WTC11 (cell line): ENCODE data around the gene ABI2. TPM values are rescaled to one million over a fixed set of nuclear protein-coding genes. Genes with fewer than 3 reads are reported as not detected.

Experiments used
- ATAC-seq: fragments of 200-7000 bp; cut with Tn5 transposase; 2 replicates; pipeline ENCODE4 v1.10.0; 2021; ENCODE audit warnings: mild to moderate bottlenecking, moderate library complexity
- CTCF ChIA-PET: fragments of 300-600 bp; sonication (Branson Sonifier 250); formaldehyde crosslinking; loops from one replicate; lab custom pipeline; 2021; ENCODE audit warnings: antibody characterized with exemption; lab: Charles Lee
- POLR2A ChIA-PET: fragments of 350-600 bp; sonication (Branson Sonifier 250); formaldehyde crosslinking; loops from one replicate; lab custom pipeline; 2021; ENCODE audit warnings: antibody characterized with exemption; lab: Charles Lee
- DNase-seq: peaks from one replicate; pipeline ENCODE4 v3.0.0; 2021; ENCODE audit warnings: low spot score
- H3K27ac Mint-ChIP-seq: 2 replicates; pipeline ENCODE4 v1.8.0; 2021; ENCODE audit warnings: mixed read lengths
- H3K27me3 Mint-ChIP-seq: 2 replicates; pipeline ENCODE4 v1.8.0; 2021; ENCODE audit warnings: low read depth, mild to moderate bottlenecking, moderate library complexity, mixed read lengths
- H3K36me3 Mint-ChIP-seq: 2 replicates; pipeline ENCODE4 v1.8.0; 2021; ENCODE audit warnings: mixed read lengths
- H3K4me1 Mint-ChIP-seq: 2 replicates; pipeline ENCODE4 v1.8.0; 2022; ENCODE audit warnings: mixed read lengths
- H3K4me3 Mint-ChIP-seq: 2 replicates; pipeline ENCODE4 v1.8.0; 2021; ENCODE audit warnings: mild to moderate bottlenecking, moderate library complexity, mixed read lengths
- H3K9me3 Mint-ChIP-seq: 2 replicates; pipeline ENCODE4 v1.8.0; 2021; ENCODE audit warnings: mixed read lengths
- ATF1 ChIP-seq: sonication (generic); formaldehyde crosslinking; IDR thresholded peaks from 2 replicates; pipeline ENCODE4 v1.8.1; 2023; ENCODE audit warnings: mild to moderate bottlenecking, moderate library complexity, missing genetic modification reagents
- CREB1 ChIP-seq: sonication (generic); formaldehyde crosslinking; IDR thresholded peaks from 2 replicates; pipeline ENCODE4 v1.8.0; 2023; ENCODE audit warnings: mild to moderate bottlenecking, missing genetic modification reagents
- JAZF1 ChIP-seq: fragments of 250-450 bp; sonication (Bioruptor Pico); IDR thresholded peaks from 2 replicates; pipeline ENCODE4 v1.9.0; 2021; ENCODE audit warnings: moderate library complexity, mild to moderate bottlenecking, inconsistent platforms
- NFYB ChIP-seq: sonication (generic); formaldehyde crosslinking; conservative IDR thresholded peaks from 2 replicates; pipeline ENCODE4 v1.8.0; 2022; ENCODE audit warnings: low read depth, missing genetic modification reagents
- PRRX2 ChIP-seq: fragments of 250-450 bp; sonication (Bioruptor Pico); IDR thresholded peaks from 2 replicates; pipeline ENCODE4 v1.8.0; 2021; ENCODE audit warnings: mild to moderate bottlenecking
- RELA ChIP-seq: sonication (generic); formaldehyde crosslinking; IDR thresholded peaks from 2 replicates; pipeline ENCODE4 v1.8.1; 2022; ENCODE audit warnings: missing genetic modification reagents, mild to moderate bottlenecking, borderline replicate concordance
- RORB ChIP-seq: fragments of 250-450 bp; sonication (Bioruptor Pico); IDR thresholded peaks from 2 replicates; pipeline ENCODE4 v1.9.0; 2021; ENCODE audit warnings: mild to moderate bottlenecking
- SMAD4 ChIP-seq: sonication (generic); formaldehyde crosslinking; IDR thresholded peaks from 2 replicates; pipeline ENCODE4 v1.8.0; 2022; ENCODE audit warnings: mild to moderate bottlenecking, missing genetic modification reagents
- SOX15 ChIP-seq: fragments of 250-450 bp; sonication (Bioruptor Pico); IDR thresholded peaks from 2 replicates; pipeline ENCODE4 v1.9.0; 2021; ENCODE audit warnings: mild to moderate bottlenecking
- TEAD4 ChIP-seq: sonication (generic); formaldehyde crosslinking; IDR thresholded peaks from 2 replicates; pipeline ENCODE4 v1.8.0; 2022; ENCODE audit warnings: mild to moderate bottlenecking, missing genetic modification reagents
- ZNF232 ChIP-seq: sonication (generic); formaldehyde crosslinking; IDR thresholded peaks from 2 replicates; pipeline ENCODE4 v1.8.0; 2022; ENCODE audit warnings: mild to moderate bottlenecking, missing genetic modification reagents
- ZNF423 ChIP-seq: fragments of 250-450 bp; sonication (Bioruptor Pico); IDR thresholded peaks from 2 replicates; pipeline ENCODE4 v2.1.2; 2022; ENCODE audit warnings: mild to moderate bottlenecking, moderate library complexity
- ZNF671 ChIP-seq: fragments of 250-450 bp; sonication (Bioruptor Pico); IDR thresholded peaks from 2 replicates; pipeline ENCODE4 v1.8.0; 2021; ENCODE audit warnings: mild to moderate bottlenecking
- total RNA-seq: library from RNA; stranded (reverse); gene quantifications from 3 replicates; pipeline ENCODE4 v1.2.3, GENCODE V29; 2021
- TF ChIP-seq, protein P1 (sequence below): sonication (generic); formaldehyde crosslinking; IDR thresholded peaks from 2 replicates; pipeline ENCODE4 v1.8.0; 2022; ENCODE audit warnings: mild to moderate bottlenecking, missing genetic modification reagents
- TF ChIP-seq, protein P2 (sequence below): sonication (generic); formaldehyde crosslinking; IDR thresholded peaks from 2 replicates; pipeline ENCODE4 v1.8.1; 2023; ENCODE audit warnings: mild to moderate bottlenecking, missing genetic modification reagents
- TF ChIP-seq, protein P3 (sequence below): fragments of 250-450 bp; sonication (Bioruptor Pico); IDR thresholded peaks from 2 replicates; pipeline ENCODE4 v1.8.0; 2021; ENCODE audit warnings: mild to moderate bottlenecking
- TF ChIP-seq, protein P4 (sequence below): fragments of 250-450 bp; sonication (Bioruptor Pico); IDR thresholded peaks from 2 replicates; pipeline ENCODE4 v2.1.2; 2022; ENCODE audit warnings: mild to moderate bottlenecking, moderate library complexity
- TF ChIP-seq, protein P5 (sequence below): sonication (generic); formaldehyde crosslinking; IDR thresholded peaks from 2 replicates; pipeline ENCODE4 v1.8.1; 2022; ENCODE audit warnings: mild to moderate bottlenecking, moderate library complexity, missing genetic modification reagents
- TF ChIP-seq, protein P6 (sequence below): sonication (generic); formaldehyde crosslinking; IDR thresholded peaks from 2 replicates; pipeline ENCODE4 v1.8.1; 2023; ENCODE audit warnings: mild to moderate bottlenecking, missing genetic modification reagents, borderline replicate concordance

ABI2 gene
- total RNA-seq, 1 experiment from 2014 or later = 121 TPM

DNA sequence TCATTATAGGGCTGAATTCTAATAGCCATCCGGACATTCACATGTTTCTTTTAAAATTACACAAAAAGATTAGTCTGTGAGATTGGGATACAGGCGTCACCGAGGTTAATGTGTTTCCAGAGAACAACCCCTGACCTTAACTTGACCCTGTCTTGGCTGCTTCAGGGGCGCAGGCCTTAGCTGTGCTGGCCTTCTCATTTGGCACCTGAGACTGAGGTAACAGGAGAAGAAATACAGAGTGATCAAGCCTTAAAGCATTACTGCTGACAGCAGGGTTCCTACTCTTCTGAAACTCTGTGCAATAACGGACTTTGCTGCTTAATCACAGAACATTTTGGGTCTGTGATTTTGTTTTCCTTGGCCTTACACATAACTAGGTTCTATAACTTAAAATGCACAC, 114.3 kb downstream of the ABI2 start:
- ChIA-PET POLR2A (no interaction called here), CTCF (no interaction called here)
- Mint-ChIP-seq H3K4me1 (peaks cover 12% of the 10 kb centered on the region), H3K27me3 (no peaks in the 10 kb centered on the region), H3K9me3 (no peaks in the 10 kb centered on the region), H3K4me3 (no peak overlapping the region), H3K36me3 (peaks cover 22% of the 10 kb centered on the region), H3K27ac (no peak overlapping the region)
- no peak for ATAC-seq
- no peak for TF ChIP-seq RORB (CRISPR knock-in tag)
- TF ChIP-seq, protein P1, sequence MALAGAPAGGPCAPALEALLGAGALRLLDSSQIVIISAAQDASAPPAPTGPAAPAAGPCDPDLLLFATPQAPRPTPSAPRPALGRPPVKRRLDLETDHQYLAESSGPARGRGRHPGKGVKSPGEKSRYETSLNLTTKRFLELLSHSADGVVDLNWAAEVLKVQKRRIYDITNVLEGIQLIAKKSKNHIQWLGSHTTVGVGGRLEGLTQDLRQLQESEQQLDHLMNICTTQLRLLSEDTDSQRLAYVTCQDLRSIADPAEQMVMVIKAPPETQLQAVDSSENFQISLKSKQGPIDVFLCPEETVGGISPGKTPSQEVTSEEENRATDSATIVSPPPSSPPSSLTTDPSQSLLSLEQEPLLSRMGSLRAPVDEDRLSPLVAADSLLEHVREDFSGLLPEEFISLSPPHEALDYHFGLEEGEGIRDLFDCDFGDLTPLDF (CRISPR knock-in tag) = no peak
- TF ChIP-seq, protein P2, sequence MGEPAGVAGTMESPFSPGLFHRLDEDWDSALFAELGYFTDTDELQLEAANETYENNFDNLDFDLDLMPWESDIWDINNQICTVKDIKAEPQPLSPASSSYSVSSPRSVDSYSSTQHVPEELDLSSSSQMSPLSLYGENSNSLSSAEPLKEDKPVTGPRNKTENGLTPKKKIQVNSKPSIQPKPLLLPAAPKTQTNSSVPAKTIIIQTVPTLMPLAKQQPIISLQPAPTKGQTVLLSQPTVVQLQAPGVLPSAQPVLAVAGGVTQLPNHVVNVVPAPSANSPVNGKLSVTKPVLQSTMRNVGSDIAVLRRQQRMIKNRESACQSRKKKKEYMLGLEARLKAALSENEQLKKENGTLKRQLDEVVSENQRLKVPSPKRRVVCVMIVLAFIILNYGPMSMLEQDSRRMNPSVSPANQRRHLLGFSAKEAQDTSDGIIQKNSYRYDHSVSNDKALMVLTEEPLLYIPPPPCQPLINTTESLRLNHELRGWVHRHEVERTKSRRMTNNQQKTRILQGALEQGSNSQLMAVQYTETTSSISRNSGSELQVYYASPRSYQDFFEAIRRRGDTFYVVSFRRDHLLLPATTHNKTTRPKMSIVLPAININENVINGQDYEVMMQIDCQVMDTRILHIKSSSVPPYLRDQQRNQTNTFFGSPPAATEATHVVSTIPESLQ (CRISPR knock-in tag) = no peak
- no peak for TF ChIP-seq JAZF1 (CRISPR knock-in tag)
- no peak for TF ChIP-seq ATF1 (CRISPR knock-in tag)
- TF ChIP-seq, protein P3, sequence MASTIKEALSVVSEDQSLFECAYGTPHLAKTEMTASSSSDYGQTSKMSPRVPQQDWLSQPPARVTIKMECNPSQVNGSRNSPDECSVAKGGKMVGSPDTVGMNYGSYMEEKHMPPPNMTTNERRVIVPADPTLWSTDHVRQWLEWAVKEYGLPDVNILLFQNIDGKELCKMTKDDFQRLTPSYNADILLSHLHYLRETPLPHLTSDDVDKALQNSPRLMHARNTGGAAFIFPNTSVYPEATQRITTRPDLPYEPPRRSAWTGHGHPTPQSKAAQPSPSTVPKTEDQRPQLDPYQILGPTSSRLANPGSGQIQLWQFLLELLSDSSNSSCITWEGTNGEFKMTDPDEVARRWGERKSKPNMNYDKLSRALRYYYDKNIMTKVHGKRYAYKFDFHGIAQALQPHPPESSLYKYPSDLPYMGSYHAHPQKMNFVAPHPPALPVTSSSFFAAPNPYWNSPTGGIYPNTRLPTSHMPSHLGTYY (CRISPR knock-in tag) = no peak
- no peak for TF ChIP-seq TEAD4 (CRISPR knock-in tag)
- TF ChIP-seq ZNF232 = no peak
- TF ChIP-seq ZNF423 (CRISPR knock-in tag) = no peak
- TF ChIP-seq PRRX2 (CRISPR knock-in tag) = no peak
- no peak for TF ChIP-seq ZNF671
- DNase-seq = no peak

DNA sequence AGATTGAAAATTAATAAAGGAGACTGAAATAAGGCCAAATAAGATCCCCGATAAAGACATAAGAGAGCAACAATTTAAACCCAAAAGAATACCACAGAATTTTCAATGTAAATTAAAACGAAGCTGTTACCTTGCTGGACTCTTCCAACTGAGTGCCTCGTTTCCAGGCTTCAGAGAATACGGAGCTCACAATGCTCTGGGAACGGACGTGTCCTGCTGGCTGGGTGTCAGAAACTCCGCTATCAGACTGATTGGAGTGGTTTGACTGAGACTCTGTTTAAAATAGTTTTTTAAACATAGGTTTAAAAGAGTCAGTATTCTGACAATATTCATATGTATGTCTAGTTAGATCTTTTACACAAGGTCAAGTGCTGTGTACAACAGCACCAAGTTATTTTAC, 116.5 kb downstream of the ABI2 start:
- ATAC-seq (no peak), DNase-seq (no peak)
- H3K4me1 Mint-ChIP-seq = peaks cover 7% of the 10 kb centered on the region
- ChIA-PET CTCF (interaction anchor here (0.6 to 1.0 kb wide), 2 partner anchors 47 to 219 kb away, joined by 4 to 6 read pairs; no protein-coding TSS in a partner anchor), POLR2A (interaction anchor here (0.6 kb wide), 2 partner anchors 206 to 415 kb away, joined by 3 to 5 read pairs; partner anchors contain the start of gene CYP20A1)
- H3K36me3 Mint-ChIP-seq = peaks cover 14% of the 10 kb centered on the region
- no peaks in the 10 kb centered on the region for H3K27me3 Mint-ChIP-seq
- H3K4me3 Mint-ChIP-seq = no peak overlapping the region
- TF ChIP-seq ZNF671 = no peak
- no peak for TF ChIP-seq CREB1 (CRISPR knock-in tag)
- TF ChIP-seq ZNF423 (CRISPR knock-in tag) = no peak
- TF ChIP-seq SOX15 (CRISPR knock-in tag) = no peak
- TF ChIP-seq, protein P4, sequence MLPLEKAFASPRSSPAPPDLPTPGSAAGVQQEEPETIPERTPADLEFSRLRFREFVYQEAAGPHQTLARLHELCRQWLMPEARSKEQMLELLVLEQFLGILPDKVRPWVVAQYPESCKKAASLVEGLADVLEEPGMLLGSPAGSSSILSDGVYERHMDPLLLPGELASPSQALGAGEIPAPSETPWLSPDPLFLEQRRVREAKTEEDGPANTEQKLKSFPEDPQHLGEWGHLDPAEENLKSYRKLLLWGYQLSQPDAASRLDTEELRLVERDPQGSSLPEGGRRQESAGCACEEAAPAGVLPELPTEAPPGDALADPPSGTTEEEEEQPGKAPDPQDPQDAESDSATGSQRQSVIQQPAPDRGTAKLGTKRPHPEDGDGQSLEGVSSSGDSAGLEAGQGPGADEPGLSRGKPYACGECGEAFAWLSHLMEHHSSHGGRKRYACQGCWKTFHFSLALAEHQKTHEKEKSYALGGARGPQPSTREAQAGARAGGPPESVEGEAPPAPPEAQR (CRISPR knock-in tag) = no peak
- no peak for TF ChIP-seq SMAD4
- TF ChIP-seq, protein P5, sequence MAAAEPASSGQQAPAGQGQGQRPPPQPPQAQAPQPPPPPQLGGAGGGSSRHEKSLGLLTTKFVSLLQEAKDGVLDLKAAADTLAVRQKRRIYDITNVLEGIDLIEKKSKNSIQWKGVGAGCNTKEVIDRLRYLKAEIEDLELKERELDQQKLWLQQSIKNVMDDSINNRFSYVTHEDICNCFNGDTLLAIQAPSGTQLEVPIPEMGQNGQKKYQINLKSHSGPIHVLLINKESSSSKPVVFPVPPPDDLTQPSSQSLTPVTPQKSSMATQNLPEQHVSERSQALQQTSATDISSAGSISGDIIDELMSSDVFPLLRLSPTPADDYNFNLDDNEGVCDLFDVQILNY (CRISPR knock-in tag) = no peak
- TF ChIP-seq, protein P6, sequence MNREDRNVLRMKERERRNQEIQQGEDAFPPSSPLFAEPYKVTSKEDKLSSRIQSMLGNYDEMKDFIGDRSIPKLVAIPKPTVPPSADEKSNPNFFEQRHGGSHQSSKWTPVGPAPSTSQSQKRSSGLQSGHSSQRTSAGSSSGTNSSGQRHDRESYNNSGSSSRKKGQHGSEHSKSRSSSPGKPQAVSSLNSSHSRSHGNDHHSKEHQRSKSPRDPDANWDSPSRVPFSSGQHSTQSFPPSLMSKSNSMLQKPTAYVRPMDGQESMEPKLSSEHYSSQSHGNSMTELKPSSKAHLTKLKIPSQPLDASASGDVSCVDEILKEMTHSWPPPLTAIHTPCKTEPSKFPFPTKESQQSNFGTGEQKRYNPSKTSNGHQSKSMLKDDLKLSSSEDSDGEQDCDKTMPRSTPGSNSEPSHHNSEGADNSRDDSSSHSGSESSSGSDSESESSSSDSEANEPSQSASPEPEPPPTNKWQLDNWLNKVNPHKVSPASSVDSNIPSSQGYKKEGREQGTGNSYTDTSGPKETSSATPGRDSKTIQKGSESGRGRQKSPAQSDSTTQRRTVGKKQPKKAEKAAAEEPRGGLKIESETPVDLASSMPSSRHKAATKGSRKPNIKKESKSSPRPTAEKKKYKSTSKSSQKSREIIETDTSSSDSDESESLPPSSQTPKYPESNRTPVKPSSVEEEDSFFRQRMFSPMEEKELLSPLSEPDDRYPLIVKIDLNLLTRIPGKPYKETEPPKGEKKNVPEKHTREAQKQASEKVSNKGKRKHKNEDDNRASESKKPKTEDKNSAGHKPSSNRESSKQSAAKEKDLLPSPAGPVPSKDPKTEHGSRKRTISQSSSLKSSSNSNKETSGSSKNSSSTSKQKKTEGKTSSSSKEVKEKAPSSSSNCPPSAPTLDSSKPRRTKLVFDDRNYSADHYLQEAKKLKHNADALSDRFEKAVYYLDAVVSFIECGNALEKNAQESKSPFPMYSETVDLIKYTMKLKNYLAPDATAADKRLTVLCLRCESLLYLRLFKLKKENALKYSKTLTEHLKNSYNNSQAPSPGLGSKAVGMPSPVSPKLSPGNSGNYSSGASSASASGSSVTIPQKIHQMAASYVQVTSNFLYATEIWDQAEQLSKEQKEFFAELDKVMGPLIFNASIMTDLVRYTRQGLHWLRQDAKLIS (CRISPR knock-in tag) = no peak
- no peak for TF ChIP-seq NFYB (CRISPR knock-in tag)
- no peak for TF ChIP-seq RELA (CRISPR knock-in tag)
- no peaks in the 10 kb centered on the region for H3K9me3 Mint-ChIP-seq
- no peak overlapping the region for H3K27ac Mint-ChIP-seq
